GM10266 (cell line): ENCODE data around the gene ANKIB1.
"Not testable (repeated sequence)": the region's sequence is repeated elsewhere in the genome, so short reads cannot be mapped to it uniquely, and the experiment has no call there.

Experiments
- DNase-seq: peaks from one replicate; pipeline ENCODE4 v3.0.0; 2012; ENCODE audit errors: extremely low spot score
- TF ChIP-seq, protein P1 (sequence below): IDR thresholded peaks from 2 replicates; pipeline ENCODE4 v1.5.1; 2012; ENCODE audit warnings: mild to moderate bottlenecking, low read depth; ENCODE audit not compliant: control insufficient read depth, insufficient read depth; ENCODE audit errors: missing control alignments

The ANKIB1 gene

DNA sequence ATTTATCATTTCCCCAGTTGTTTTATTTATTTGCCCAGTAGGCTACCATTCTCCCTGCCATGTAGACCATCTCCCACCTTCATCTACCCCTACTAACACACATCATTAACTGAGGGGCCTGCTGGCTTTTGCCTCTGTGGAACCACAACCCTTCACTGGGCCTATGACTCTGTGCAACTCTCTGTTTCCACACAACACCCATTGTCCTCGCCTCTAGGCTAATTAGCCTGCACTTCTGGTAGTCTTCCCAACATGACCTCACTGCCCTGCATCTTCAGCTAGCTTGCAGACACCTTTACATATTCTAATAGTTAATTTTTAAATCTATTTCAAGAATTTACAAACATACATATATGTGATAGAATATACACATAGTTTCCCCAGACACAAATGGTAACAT, 7.5 kb downstream of the ANKIB1 start:
- TF ChIP-seq, protein P1, sequence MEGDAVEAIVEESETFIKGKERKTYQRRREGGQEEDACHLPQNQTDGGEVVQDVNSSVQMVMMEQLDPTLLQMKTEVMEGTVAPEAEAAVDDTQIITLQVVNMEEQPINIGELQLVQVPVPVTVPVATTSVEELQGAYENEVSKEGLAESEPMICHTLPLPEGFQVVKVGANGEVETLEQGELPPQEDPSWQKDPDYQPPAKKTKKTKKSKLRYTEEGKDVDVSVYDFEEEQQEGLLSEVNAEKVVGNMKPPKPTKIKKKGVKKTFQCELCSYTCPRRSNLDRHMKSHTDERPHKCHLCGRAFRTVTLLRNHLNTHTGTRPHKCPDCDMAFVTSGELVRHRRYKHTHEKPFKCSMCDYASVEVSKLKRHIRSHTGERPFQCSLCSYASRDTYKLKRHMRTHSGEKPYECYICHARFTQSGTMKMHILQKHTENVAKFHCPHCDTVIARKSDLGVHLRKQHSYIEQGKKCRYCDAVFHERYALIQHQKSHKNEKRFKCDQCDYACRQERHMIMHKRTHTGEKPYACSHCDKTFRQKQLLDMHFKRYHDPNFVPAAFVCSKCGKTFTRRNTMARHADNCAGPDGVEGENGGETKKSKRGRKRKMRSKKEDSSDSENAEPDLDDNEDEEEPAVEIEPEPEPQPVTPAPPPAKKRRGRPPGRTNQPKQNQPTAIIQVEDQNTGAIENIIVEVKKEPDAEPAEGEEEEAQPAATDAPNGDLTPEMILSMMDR, result no peak
- no peak for DNase-seq

DNA sequence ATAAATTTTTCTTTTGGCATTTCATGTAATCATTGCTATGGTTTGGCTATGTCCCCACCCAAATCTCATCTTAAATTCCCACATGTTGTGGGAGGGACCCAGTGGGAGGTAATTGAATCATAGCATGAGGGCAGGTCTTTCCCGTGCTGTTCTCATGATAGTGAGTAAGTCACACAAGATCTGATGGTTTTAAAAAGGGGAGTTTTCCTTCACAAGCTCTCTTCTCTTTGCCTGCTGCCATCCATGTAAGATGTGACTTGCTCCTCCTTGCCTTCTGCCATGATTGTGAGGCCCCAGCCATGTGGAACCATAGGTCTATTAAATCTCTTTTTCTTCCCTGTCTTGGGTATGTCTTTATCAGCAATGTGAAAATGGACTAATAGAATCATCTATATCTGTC, 9.0 kb downstream of the ANKIB1 start:
- not testable (repeated sequence) for DNase-seq

DNA sequence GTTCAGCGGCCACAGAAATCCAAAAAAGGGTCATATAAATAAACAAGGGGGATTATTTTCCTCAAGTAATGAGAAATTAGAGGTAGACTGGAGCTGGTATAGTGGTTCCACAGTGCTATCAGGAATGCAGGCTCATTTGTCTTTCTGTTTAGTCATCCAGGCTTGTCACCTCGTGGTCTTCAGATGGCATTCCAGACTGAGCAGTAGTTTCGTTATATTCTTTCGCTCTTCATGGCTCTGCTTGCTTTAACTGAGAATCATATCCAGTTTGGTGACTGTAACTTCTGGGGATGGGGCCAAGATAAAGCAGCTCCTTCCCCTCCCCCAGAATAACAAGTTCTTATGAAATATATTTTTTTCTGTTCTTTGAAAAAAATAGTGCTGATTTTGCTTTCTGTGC, 9.5 kb downstream of the ANKIB1 start:
- TF ChIP-seq, protein P1, result no peak
- DNase-seq, result no peak

DNA sequence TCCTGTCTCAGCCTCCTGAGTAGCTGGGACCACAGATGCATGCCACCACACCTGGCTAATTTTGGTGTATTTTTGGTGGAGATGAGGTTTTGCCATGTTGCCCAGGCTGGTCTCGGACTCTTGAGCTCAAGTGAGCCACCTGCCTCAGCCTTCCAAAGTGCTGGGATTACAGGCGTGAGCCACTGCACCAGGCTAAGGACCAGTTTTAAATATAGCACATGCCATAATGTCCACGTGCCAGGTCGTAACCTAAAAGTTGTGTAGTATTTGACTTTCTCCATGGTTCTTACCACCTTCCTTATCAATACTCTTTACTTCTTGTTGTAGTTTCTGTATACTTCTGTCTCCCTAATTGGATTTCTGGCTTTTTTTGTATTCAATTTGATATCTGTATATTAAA, 13.3 kb downstream of the ANKIB1 start:
- TF ChIP-seq, protein P1, result no peak
- no peak for DNase-seq

DNA sequence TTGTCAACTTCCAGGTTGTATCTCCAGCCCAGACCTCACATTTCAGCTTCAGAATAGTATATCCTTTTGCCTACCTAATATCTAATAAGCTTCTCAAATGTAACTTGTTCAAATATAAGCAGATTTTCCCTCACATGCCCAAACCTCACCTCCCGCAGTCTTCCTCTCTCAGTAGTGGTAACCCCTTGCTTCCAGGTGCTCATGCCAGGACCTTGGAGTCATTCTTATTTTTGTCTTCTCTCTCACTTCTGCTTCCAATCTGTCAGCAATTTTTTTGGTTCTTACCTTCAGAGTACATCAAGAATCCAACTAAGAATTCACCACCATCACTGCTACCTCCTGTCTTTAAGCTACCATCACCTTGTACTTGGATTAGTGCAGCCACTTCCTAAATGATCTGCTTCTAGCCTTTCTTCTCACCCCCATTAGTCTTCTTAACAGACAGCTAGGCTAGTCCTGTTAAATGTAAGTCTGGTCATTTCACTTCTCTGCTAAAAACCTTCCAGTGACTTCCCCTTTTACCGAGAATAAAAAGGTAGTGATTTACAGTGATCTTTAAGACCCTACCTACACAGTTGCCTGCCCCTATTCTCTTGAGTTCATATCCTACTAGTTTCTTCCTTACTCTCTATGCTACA, 14.0 kb downstream of the ANKIB1 start:
- TF ChIP-seq, protein P1, result no peak
- no peak for DNase-seq

DNA sequence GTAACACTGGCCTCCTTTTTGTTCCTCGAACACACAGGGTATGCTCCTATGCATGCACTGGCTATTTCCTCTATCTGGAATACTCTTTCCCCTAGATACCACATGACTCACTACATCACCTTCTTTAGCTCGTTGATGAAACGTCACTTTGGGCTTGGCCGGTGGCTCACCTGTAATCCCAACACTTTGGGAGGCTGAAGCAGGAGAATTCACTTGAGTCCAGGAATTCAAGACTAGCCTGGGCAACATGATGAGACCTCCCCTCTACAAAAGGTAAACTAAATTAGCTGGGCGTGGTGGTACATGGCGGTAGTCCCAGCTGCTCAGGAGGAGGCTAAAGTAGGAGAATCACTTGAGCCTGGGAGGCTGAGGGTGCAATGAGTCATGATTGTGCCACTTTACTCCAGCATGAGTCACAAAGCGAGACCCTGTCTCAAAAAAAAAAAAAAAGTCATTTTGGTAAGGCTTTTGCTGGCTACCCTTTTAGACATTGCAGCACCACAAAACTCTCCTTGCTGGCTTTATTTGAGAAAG, 14.5 kb downstream of the ANKIB1 start:
- no peak for DNase-seq

DNA sequence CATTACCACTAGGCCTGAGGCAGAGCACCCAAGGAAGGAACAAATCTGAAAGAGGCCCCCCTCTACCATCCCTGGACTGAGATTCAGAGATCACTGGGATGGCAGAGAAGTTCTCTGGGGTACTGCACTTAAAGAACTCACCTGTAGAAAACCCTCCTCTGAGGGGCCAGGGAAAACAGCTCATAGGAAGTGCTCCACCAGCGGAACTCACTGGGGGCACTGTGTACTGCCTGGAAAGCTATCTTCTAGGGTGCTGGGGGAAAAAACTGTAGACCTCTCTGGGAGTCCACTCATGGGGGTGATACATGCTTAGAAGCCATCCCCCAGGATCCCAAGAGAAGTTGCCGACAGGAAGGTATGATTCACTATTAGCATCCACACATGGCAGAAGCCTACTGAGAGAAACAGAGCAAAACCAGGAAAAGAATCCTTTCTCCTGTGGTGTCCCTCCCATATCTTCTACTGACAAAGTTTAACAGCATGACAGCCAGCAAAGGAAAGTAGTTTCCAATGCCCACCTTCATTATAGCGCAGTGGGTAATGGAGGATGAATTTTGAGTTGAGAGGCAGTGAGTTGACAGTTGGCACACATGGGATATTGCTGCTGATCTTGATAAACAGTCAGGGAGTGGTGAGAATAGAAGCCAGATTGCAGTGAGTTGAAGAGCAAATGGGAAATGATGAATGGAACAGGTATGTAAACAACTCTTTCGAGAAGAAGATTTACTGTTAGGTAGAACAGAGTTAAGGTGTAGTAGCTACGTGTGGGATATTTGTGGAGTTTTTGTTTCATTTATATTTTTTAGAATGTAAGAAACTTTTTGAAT, 20.9 kb downstream of the ANKIB1 start:
- TF ChIP-seq, protein P1, result no peak
- DNase-seq, result no peak

More for the DNA sequence above, 14.5 kb downstream of the ANKIB1 start:
- TF ChIP-seq, protein P1, result no peak
